ENCODE data around the gene INAVA. TPM values are rescaled to one million over a fixed set of nuclear protein-coding genes. Genes with fewer than 3 reads are reported as not detected.
A peak's percentile ranks its signal among the peaks of the same experiment; 100 is the strongest.

INAVA gene
- total and polyA plus RNA-seq, 10 of the 15 experiments (the other 5 are each of a cell fraction or from before 2014, with no cell fraction given), result 3.6 to 15.4 (median 9.5) TPM

GRCh38 chr1:200862713-200863415, 31.8 kb upstream of the INAVA start (continued):
- TF ChIP-seq PRDM15 (CRISPR knock-in tag; IDR thresholded peaks at IDR 0.05) (no peak), RB1 (IDR thresholded peaks at IDR 0.05; ENCODE audit: borderline replicate concordance) (no peak), NR2F1 (conservative IDR thresholded peaks at IDR 0.05) (no peak), E2F8 (IDR thresholded peaks at IDR 0.05; ENCODE audit: low read depth, partially characterized antibody) (peak; percentile 19), PAX5 (IDR thresholded peaks at IDR 0.05; ENCODE audit: borderline replicate concordance, low read depth, low read length) (no peak), STAT3 (IDR thresholded peaks at IDR 0.05; ENCODE audit: low read depth, low read length) (no peak), ZSCAN29 (IDR thresholded peaks at IDR 0.05) (no peak), IRF3 (IDR thresholded peaks at IDR 0.05) (no peak), YY1 (IDR thresholded peaks at IDR 0.05; ENCODE audit: low read depth, low read length) (no peak), PKNOX1 (IDR thresholded peaks at IDR 0.05) (peak; percentile 35), SPI1 (IDR thresholded peaks at IDR 0.05; ENCODE audit: borderline replicate concordance, insufficient read depth, low read depth, low read length) (peak; percentile 19; the same call in 1 of the 2 replicates), POLR2A (IDR thresholded peaks at IDR 0.05; ENCODE audit: low read depth, low read length) (no peak), ATF7 (IDR thresholded peaks at IDR 0.05; ENCODE audit: low read depth) (peak; percentile 51), RAD21 (IDR thresholded peaks at IDR 0.05; ENCODE audit: insufficient read depth, low read depth, low read length) (no peak), CBX5 (IDR thresholded peaks at IDR 0.05; ENCODE audit: low read depth) (no peak), NBN (IDR thresholded peaks at IDR 0.05) (peak; percentile 20; the same call in 1 of the 2 replicates), STAT1 (conservative IDR thresholded peaks at IDR 0.05) (no peak), IKZF1 (conservative IDR thresholded peaks at IDR 0.05) (peak; percentile 73), TCF3 (IDR thresholded peaks at IDR 0.05; ENCODE audit: borderline replicate concordance, insufficient read depth, low read depth, low read length) (no peak)

All from GM12878 (cell line).